DND-41 (cell line): ENCODE measurements around the gene ARFGEF3.
A peak's percentile ranks its signal among the peaks of the same experiment; 100 is the strongest.

ENCODE experiments used
- CTCF ChIP-seq: IDR thresholded peaks from 2 replicates; pipeline ENCODE4 v1.5.1; 2012; ENCODE audit warnings: borderline replicate concordance, low read length, moderate library complexity, mild to moderate bottlenecking; ENCODE audit not compliant: poor library complexity, severe bottlenecking; ENCODE audit errors: extremely low read depth
- EZH2 ChIP-seq: IDR thresholded peaks from 3 replicates; pipeline ENCODE4 v1.6.1; 2012; ENCODE audit warnings: borderline replicate concordance, low read depth, mild to moderate bottlenecking, moderate library complexity, low read length, inconsistent platforms; ENCODE audit not compliant: severe bottlenecking

- peak; percentile 21 for TF ChIP-seq CTCF
- no peak for TF ChIP-seq EZH2
These were observed 128.0 kb downstream of the ARFGEF3 start for GRCh38 chr6:138289739-138290138.
